NCI-H2196 (cell line): ENCODE results near the gene GRM7.

Experiments used
- DNase-seq: peaks from one replicate; lab custom pipeline; 2025; ENCODE audit not compliant: unreplicated experiment; lab: John Stamatoyannopoulos, UW

Gene GRM7

GRCh38 chr3:7292362-7292761 lies 431.4 kb downstream of the GRM7 start:
- no peak for DNase-seq

- DNase-seq: no peak
Measured at GRCh38 chr3:7293286-7293685, 432.4 kb downstream of the GRM7 start.

GRCh38 chr3:7305561-7305960 lies 444.6 kb downstream of the GRM7 start:
- DNase-seq: no peak

DNA sequence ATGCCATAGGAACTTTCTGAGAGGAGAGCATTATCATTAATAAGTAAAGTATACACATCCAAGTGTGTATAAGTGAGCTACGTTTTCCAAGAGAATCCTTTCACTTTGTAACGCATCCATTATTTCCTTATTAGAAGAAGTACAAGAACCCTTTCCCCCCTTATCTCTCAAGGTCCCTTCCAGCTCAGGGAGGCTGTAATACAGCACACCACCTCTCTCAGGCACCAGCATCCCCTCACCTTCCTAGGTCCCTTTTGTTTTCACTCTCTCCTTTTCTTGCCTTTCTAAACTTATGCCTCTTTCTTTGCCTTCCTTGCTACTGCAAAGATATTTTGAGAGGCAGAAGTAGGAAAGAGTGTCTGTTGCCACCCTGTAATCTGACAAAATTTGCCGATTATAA lies 446.0 kb downstream of the GRM7 start:
- no peak for DNase-seq

GRCh38 chr3:7307410-7307809 lies 446.5 kb downstream of the GRM7 start:
- DNase-seq: no peak

DNA sequence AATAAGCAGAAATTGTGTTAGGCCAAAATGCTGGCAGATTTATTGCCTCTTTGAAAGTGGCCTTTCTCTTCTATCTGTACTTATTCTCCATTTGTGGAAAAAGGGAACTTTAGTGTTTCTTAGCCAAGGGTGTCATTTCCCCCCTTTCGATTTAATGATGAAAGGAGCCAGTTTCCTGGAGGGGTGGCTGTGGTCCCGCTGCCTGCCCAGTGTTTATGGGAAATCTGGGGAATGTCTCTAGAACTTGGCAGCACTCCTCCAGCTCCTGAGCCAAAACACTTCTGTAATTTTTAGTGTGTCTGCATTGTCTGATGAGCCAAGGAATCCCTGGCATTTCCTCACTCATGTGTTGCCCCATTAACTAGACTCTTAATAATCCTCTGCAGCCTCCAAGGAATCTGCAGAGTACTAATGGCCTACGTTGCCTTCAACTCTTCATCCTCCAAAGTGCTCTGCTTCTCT lies 448.8 kb downstream of the GRM7 start:
- DNase-seq: no peak

- DNase-seq: no peak
Measured at GRCh38 chr3:7315037-7315436, 454.1 kb downstream of the GRM7 start.

DNA sequence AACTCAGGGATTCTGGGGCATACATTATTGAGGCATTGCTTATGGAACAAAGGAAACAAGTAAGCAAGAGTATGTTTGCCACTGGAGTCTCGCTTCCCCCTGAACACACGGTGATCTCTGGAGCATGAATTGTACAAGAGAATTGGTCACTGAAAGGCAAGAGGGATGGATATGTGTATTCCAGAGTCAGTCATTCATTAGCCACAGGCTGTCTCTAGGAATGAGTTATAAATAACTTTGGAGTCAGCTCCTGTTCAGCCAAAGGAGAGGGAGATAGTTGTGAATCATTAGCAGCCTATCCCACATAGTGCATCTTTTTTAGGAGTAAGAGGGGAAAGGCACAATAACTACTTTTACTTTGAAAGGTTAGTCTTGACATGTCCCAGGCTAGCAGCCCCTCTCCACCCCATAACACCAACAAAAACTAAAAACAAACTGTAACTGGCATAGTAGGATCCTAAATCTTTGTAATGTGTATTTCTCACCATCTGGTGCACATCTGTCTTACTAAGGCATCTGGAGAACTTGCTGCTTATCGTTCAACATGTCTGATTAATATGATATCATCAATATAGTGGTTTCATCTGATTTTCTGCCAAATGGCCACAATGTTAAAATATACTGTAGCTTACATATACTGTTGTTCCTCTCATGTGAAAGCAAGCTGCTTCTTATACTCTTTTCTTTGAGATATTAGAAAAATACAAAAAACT lies 462.2 kb downstream of the GRM7 start:
- no peak for DNase-seq

- DNase-seq: no peak
Measured at GRCh38 chr3:7328339-7328738, 467.4 kb downstream of the GRM7 start.

- DNase-seq: no peak
Measured at GRCh38 chr3:7332696-7333095, 471.8 kb downstream of the GRM7 start.

DNA sequence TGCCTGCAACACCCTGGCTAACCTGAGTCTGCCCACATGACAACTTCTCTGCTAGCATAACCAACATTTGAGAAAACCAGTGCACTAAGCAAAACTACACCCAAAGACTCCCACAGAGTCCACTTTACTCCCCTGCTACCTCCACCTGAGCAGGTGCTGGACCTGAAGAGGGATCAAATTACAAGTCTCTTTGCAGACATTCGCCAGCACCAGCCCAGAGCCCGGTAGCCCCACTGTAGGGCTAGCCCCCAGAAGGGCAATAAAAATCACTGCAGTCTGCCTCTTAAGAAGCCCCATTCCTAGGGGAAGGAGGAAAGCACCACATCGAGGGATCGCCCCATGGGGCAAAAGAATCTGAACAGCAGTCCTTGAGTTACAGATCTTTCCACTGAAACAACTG lies 472.2 kb downstream of the GRM7 start:
- no peak for DNase-seq

GRCh38 chr3:7340795-7341194 lies 479.9 kb downstream of the GRM7 start:
- DNase-seq: no peak

DNA sequence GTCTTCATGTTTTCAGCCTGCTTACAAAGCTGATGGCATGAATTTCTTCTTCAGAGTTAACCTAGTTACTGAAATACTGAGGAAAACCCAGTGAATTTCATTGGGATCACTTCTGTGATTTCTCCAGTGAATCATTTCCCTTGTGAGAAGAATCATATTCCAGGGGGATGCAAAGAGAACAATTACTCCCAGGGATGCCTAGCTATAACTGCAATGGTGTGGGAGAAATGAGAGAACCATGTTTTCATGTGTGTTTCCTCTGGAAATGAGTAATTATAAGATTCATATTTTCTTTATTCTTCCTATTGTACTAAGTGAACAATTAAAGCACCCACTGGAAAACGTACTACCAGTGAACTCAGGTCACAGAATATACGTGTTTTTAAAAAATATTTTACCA lies 485.4 kb downstream of the GRM7 start:
- no peak for DNase-seq

- no peak for DNase-seq
Measured at GRCh38 chr3:7357101-7357500, 496.2 kb downstream of the GRM7 start.

- no peak for DNase-seq
Measured at GRCh38 chr3:7367968-7368367, 507.1 kb downstream of the GRM7 start.

- no peak for DNase-seq
Measured at GRCh38 chr3:7368597-7368996, 507.7 kb downstream of the GRM7 start.

DNA sequence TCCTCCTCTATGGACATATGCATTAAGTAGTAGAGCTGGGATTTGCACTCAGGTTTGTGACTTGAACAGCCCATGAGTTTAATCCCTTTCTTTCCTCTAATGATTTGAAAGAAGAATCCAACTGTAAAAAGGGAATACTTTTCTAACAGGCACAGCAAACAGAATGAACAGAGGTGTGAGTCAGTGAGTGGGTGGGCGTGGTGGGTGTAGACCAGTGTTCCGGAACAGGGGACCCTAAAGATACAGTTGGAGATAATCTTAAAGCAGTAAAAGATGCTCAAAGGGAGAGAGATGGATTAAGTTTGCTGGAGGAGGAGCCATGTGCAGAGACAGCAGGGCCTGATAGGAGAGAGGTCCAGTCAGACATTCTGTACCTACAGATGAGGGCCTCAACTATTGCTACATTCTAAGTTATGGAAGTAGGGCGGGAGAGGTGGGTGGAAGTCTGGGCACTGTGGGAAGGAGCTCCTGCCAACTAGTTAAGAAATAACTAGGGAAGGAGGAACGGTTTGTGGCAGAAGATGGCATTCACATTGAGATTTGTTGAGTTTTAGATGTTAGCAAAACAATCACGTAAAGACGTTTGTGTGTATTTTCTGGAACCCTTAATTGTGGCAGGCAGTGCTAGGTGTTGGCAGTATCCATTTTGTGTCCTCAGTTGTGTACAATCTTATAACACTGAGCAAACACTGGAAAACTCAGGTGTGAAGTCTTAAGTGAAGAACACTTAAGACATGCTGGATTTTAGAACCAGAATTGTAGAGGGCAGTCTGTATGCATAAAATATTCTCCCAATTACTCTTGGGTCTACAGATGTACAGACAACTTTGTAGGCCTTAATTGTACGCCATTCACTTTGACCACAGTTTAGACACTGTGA lies 511.0 kb downstream of the GRM7 start:
- DNase-seq: no peak

DNA sequence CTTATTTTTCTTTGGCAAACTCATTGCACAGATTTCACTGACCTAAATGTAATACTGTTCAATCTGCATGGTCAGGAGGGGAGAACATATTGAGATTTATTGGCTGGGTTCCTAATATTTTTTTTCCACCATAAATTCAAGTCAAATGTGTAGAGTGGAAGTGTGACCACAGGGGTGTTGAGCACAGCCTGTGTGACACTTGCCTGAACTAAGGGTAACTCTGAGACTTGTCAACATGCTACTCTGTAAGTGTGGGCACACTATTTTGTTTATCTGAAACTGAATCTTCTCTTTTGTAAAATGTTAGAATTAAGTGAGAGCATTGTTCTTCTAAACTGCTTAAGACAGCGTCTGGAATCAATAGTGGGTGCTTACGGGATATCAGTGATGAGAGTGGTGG lies 516.2 kb downstream of the GRM7 start:
- no peak for DNase-seq

DNA sequence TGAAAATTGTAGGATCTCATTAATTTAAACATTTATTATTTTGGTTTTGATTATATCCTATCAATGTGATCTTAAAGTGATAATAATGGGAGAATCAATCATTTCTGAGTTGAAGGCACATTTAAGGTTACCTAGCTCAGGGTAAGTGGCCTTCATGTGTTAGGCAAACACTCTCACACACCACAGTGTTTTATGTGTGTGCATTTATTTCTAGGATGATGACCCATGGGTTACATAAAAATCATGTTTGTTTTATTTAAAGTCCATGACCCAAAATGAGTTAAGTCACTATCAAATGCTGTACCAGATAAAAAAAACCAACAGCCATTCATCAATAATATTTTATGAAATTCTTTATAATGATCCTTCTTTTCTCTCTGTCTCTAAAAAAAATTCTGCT lies 520.8 kb downstream of the GRM7 start:
- DNase-seq: no peak

- no peak for DNase-seq
Measured at GRCh38 chr3:7382293-7383010, 521.5 kb downstream of the GRM7 start.

- no peak for DNase-seq
Measured at GRCh38 chr3:7385635-7386034, 524.7 kb downstream of the GRM7 start.

- no peak for DNase-seq
Measured at GRCh38 chr3:7388026-7388425, 527.1 kb downstream of the GRM7 start.
